Raji (cell line): Measurements from ENCODE around the gene CSTB.

Experiments
- POLR2A ChIP-seq: IDR thresholded peaks from 2 replicates; pipeline ENCODE4 v1.6.1; 2011; ENCODE audit warnings: low read depth, low read length, control low read depth; ENCODE audit not compliant: insufficient read depth

Gene CSTB

DNA sequence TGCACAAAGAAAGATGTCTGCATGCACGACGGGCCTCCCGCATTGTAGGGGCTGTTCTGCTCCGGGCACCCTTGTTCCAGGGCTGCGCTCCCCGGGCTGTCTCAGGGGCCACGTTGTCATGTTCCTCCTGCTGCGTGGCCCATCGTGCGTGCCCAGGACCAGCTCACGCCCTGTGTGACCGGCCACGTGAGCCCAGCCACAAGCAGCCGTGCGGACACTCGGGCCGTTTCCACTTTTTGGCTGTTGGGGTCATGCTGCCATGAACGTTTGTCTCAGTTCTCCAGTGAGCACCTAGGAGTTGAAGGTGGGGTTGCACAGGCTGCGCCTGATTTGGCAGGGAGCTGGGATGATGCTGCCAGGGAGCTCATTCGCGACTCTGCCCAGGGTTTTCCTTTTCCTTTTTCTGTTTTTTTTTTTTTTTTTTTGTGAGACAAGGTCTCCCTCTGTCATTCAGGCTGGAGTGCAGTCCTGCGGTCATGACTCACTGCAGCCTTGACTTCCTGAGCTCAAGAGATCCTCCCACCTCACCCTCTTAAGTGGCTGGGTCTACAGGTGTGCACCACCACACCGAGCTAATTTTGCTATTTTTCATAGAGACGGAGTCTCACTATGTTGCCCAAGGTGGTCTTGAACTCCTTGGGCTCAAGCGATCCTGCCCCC is 39.8 kb downstream of the CSTB start:
- TF ChIP-seq POLR2A = no peak

DNA sequence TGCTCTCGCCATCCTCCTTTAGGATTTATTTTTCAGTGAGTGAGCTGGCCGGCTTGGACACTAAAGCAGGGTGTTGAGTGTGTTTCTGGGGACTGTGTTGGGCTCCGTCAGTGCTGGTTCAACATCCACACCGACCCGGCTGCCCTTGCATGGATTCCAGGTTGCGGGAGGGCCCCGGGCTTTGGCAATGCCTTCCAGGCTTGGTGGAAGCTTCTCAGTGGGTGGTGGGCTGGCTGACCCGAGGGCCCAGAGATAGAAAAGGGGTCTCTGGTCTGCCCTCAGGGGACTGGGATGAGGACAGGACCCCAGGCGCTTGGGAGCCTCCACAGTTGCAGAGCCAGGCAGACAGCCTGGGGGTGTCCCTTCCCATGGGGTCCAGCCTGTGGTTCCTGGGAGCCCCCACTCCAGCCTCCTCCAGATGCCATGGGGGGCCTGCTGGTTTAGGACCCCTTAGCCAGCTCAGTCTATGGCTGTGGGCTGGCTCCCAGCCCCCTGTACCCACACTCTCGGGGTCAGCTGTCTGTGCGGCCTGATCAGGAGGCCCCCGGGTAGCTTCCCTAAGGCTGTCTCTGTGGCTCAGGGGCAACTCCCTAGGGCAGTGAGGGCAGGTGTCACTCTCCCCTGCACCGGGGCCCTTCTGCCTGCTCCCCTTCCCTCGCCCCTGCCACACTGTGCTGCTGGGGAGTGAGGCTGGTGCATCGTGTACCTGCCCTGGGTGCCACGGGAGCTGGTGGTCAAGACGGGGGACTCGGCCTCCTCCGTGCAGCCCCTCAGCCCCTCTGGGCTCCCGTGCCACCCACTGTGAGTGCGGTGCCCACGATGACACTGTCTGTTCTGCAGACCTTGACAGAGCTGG is 40.6 kb downstream of the CSTB start:
- TF ChIP-seq POLR2A = no peak

DNA sequence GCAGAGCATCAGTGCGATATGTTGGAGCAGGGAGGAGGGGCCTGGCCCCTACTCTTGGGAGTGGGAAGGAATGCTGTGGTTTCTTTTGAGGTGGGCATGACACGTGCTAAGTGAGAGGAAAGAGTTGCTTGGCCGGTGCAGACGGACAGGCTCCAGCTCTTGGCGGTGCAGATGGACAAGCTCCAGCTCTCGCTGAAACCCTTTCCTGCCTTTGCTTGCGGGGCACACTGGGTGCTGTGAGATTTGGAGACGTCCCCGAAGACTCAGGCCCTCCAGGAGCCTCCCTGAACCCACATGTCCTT is 41.2 kb downstream of the CSTB start:
- TF ChIP-seq POLR2A = no peak

DNA sequence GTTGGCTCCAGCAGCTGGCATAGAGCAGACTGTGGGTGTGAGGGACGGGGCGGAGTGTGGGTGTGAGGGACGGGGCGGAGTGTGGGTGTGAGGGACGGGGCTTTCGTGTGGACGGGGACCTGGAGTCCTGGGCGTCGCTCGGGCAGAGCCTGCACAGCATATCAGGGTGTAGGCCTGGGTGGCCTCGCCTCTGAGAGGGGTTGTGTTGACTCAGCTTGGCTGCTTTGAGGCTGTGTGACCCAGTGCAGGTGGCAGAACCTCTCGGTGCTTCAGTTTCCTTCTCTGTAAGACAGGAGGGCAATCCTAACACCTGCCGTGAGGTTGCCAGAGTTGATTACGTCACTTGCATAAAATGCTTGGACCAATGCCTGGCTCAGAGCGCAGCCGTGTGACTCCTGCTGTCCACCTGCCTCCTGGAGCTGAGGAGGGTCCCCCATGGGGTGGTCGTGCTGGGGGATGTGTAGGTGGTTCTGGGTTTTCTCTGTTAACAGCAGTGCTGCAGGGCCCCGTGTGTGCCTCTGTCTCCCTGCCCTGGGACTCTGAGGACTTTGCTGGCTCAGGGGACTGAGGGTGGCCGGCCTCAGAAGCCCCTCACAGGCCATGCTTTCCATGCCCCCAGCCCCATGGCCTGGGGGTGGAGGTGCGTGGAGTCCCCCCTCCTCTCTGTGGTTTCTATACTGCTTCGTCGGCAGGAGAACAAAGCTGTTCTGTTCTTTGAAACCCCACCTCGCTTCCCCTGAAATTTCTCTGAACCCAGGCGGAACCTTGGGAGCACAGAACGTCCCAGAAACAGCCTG is 41.8 kb downstream of the CSTB start:
- TF ChIP-seq POLR2A = no peak

DNA sequence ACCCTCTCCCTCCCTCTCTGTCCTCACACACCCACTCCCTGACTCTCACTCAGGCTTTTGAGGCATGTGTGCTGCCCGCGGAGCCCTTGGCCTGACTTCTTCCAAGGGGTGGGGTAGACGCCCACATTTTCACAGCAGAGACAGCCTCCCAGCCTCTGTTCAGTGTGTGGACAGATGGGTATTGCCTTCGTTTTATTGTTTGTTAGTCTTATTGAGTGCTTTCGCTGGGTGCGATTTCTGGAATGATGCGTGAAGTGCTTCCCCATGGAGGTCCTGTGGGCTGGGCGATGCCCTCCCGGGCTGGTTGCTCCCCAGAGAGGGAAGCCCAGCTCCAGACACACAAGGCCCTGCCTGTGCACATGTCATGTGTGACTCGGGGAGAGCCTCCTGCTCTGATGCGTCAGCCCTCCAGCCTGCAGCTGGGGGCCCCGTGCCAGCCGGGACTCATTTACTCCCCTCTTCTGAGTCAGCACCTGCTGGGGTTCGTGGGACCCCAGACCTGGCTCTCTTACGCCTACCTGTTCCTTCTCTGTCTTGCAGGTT is 42.5 kb downstream of the CSTB start:
- no peak for TF ChIP-seq POLR2A

DNA sequence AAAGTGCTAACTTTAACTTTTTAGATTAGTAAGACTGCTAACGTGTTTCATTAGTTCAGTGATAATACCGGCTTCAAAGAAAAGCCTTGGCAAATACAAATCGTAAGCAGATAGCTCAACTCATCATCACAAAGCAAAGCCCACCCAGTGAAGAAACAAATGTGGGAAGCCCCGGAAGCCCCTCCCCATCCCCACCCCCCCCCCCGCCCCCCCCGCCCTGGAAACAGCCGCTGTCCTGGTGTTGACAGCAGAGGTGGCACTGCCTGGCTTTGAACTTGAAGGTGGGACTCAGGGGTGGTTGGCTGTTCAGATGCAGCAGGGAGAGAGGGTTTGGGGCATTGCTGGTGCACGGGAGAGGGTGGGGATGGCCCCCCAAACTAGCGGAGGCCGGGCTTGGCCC is 43.0 kb downstream of the CSTB start:
- no peak for TF ChIP-seq POLR2A

DNA sequence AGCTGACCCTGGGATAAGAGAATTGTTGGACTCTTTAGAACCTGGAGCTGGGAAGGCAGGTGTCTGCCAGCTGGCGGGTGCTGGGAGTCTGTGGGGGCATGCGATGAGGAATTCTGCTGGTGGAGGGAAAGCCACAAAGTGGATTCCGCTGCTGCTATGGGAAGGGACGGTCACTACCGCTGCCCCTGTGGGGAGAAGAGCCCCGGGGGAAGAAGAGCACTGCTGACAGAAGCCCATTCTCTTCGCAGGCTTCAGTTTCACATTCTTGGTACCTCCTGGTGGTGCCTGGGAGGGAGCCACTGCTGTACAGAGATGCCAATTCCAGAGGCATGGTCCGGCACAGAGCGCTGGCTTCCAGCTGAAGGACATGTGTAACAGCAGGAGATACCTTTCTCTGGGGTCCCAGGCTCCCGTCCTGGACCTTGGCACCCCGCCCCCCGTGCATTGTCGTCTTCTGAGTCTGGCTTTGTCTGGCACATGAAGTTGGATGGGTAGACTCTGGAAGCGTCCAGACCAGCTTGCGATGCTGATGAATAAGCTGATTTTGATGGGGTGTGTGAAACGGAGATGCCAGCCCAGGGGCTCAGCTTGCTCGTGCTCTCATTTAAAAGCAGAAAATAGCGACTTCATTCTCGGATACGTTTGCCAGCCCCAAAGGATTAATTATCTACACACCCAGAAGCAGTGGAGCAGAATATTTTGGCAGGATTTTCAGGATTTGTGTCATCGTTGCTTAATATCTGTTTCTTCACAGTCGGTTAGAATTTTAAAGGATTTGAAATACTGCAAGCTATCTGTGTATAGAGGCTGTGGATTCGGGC is 44.0 kb downstream of the CSTB start:
- no peak for TF ChIP-seq POLR2A

DNA sequence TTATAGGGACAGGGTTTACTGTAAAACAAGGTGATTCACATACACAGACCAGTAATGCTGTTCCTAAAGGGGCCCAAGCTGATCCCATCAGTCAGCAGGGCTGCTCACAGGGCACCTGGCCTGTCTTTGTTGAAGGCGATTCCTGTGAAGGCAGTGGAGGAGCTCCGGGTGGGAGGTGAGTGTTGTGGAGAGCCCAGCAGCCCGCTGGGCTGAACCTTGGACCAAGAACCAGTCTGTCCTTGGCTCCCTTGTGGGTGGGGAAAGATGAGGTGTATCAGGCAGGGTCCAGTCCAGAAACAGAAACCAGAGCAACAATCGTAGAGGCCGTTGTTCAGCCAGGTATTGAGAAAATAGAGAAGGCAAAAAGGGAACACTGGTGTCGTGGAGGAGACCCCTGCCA is 44.6 kb downstream of the CSTB start:
- no peak for TF ChIP-seq POLR2A

DNA sequence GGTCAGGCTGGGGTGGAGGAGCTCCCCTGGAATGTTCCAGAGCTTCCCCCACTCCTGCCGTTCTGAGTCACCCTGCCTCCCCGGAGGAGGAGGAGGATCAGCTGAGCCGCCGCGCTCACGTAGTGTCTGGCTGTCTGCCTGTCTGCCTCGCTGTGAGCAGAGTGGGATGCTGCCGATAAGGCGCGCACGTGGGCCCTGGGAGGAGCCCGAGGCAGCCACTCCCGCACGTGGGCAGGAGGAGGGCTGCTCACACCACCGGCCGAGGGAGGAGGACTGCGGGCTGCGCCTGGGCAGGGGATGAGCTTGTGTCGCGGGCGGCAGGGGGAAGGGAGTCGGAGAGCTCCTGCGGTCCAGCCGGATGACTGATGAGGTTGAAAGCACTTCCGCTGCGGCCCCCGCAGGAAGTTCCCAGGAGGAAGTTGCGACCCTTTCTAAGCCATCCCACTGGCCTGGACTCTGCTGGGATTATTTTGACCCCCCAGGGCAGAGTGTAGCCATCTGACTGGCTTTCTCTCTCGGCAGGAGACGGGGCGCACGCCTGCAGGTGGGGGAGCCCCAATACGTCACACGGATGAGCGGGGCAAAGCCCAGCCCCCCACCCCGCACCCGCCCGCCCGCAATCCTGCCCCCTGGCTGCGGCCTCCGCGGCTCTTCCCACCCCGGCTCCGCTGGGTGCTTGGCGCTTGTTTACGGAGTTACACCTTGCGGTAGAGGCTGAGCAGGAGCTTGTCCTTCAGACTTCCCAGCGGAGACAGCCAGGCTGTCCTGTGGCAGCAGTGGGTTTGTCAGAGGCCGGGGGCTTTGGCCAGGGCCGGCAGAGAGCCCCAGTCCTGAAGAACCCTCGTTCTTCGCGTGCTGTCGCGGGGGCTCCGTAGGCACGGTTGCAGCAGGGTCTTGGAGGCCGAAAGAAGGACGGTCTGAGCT is 47.4 kb downstream of the CSTB start:
- TF ChIP-seq POLR2A = no peak

DNA sequence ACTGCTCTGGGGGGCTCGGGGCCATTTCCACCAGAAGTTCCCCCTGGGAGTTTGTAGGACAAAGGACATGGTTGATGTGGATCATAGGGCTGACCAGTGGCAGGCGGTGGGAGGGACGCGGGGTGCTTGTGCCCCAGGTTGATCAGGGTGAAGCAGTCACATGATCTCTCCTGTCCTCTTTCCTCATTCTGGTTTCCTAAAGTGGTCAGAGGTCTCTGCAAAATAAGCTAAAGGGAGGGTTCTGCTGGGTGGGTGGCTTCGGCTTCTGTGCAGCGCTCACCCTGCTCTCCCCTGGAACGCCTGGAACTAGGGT is 48.0 kb downstream of the CSTB start:
- TF ChIP-seq POLR2A = no peak

DNA sequence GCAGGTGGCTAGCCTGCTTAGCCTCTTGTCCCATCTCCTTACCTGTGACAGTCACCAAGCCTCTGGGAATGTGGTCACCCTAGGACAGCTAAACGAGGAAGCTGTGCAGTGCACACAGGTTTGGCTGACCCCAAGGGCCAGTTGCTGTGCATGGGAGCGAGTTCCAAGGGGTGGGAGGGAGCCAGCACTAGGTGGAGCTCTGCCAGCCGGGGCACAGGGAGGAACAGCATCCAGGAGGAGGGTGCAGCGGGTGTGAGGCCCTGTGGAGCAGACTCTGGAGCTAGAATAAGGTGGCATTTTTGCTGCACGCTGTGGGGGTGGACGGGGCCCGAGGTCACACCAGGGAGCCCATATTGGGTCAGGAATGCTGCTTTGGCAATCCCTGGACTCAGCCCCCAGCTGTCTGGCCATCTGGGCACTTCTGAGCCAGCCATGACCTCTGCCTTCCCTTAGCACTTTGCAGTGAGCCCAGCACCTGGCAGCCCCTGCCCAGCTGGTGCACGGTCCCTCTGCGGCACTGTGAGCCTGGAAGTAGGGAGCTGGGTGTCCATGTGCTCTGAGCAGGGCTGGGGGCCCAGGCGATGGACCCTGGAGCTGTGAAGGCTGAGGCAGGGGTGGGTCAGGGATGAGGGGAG is 48.5 kb downstream of the CSTB start:
- no peak for TF ChIP-seq POLR2A

DNA sequence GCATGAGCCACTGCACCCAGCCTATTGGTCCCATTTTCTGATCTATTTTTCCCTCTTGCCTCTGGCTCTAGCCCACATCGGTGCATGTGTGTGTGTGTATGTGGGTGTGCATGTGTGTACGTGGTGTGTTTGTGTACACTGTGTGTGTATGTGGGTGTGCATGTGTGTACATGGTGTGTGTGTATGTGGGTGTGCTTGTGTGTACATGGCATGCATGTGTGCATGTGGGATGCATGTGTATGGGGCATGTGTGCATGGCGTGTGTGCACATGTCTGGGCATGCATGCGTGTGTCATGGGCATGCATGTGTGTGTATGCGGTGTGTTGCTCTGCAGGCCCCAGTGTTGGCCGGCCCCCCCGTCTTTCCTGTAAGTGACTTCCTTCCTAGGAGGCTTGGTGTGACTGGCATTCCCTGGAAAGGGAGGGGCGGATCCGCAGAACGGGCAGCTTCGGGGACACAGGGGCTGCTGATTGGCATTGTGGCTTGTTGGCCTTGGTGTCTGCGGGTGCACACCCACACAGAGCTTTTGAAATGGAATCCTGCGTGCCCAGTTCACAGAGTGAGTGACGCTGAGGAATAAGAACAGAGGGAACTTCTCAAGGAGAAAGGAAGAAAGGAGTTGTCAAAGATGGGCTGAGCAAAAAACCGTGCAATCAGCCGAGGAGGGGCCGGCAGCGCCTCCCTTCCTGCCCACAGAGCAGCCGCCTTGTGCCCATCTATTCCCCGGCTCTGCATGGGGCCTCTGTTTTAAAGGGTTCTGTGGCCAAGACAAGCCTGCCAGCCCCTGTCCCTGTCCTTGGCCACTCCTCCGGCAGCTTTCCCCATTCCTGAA is 49.2 kb downstream of the CSTB start:
- TF ChIP-seq POLR2A = no peak
